NCI-H2107 treated with DMSO at 0.1 percent for 48 hours (cell line): ENCODE data around the gene TCHHL1.
"Not testable (repeated sequence)": the region's sequence is repeated elsewhere in the genome, so short reads cannot be mapped to it uniquely, and the experiment has no call there.

ENCODE experiments used
- DNase-seq: peaks from one replicate; lab custom pipeline; 2025; ENCODE audit not compliant: unreplicated experiment; lab: John Stamatoyannopoulos, UW

The TCHHL1 gene

GRCh38 chr1:152096931-152097330 is 8.1 kb upstream of the TCHHL1 start:
- DNase-seq: no peak

GRCh38 chr1:152086760-152087159 is 2.1 kb downstream of the TCHHL1 start:
- DNase-seq: no peak

GRCh38 chr1:152084853-152085252 is 4.0 kb downstream of the TCHHL1 start:
- no peak for DNase-seq

- not testable (repeated sequence) for DNase-seq
Measured at GRCh38 chr1:152081026-152081425, 7.8 kb downstream of the TCHHL1 start.

GRCh38 chr1:152080494-152080893 is 8.4 kb downstream of the TCHHL1 start:
- not testable (repeated sequence) for DNase-seq

GRCh38 chr1:152078831-152079441 is 9.9 kb downstream of the TCHHL1 start:
- DNase-seq: no peak

GRCh38 chr1:152072311-152072710 is 16.6 kb downstream of the TCHHL1 start:
- no peak for DNase-seq

- no peak for DNase-seq
Measured at GRCh38 chr1:152071123-152071522, 17.7 kb downstream of the TCHHL1 start.

- no peak for DNase-seq
Measured at GRCh38 chr1:152067929-152068328, 20.9 kb downstream of the TCHHL1 start.

- no peak for DNase-seq
Measured at GRCh38 chr1:152067150-152067549, 21.7 kb downstream of the TCHHL1 start.

GRCh38 chr1:152061952-152062351 is 26.9 kb downstream of the TCHHL1 start:
- no peak for DNase-seq

- no peak for DNase-seq
Measured at GRCh38 chr1:152053375-152053774, 35.5 kb downstream of the TCHHL1 start.

GRCh38 chr1:152052606-152053005 is 36.3 kb downstream of the TCHHL1 start:
- DNase-seq: peak; percentile 60

GRCh38 chr1:152050886-152051675 is 37.8 kb downstream of the TCHHL1 start:
- DNase-seq: no peak

- no peak for DNase-seq
Measured at GRCh38 chr1:152049291-152050083, 39.4 kb downstream of the TCHHL1 start.

GRCh38 chr1:152048416-152049009 is 40.4 kb downstream of the TCHHL1 start:
- no peak for DNase-seq

- peak; percentile 42 for DNase-seq
Measured at GRCh38 chr1:152047730-152048415, 41.0 kb downstream of the TCHHL1 start.

- DNase-seq: no peak
Measured at GRCh38 chr1:152047413-152047729, 41.5 kb downstream of the TCHHL1 start.

- DNase-seq: no peak
Measured at GRCh38 chr1:152044386-152044785, 44.5 kb downstream of the TCHHL1 start.

GRCh38 chr1:152043870-152044269 is 45.0 kb downstream of the TCHHL1 start:
- no peak for DNase-seq

GRCh38 chr1:152042030-152042429 is 46.8 kb downstream of the TCHHL1 start:
- no peak for DNase-seq
